Spleen (tissue), 7 donors: ENCODE measurements around the gene UGCG.

ENCODE experiments used
- CTCF ChIP-seq, 11 experiments: fragments of 200-600 bp in 7 of 11; fragments of 450-650 bp in 4 of 11; sonication (generic) in 4 of 11; IDR thresholded peaks in 8 of 11; conservative IDR thresholded peaks in 3 of 11; 1 replicate in 7 of 11; 2 replicates in 4 of 11; pipeline versions ENCODE4 v1.4.0 to v1.8.0; 2016 to 2021; ENCODE audit warnings: antibody characterized with exemption in 11 of 11, inconsistent platforms in 4 of 11, mild to moderate bottlenecking in 1 of 11
- POLR2A ChIP-seq, 3 donors: fragments of 450-650 bp; IDR thresholded peaks; one replicate each; pipeline ENCODE4 v1.5.1; 2017; ENCODE audit warnings: antibody characterized with exemption in 3 of 3, mild to moderate bottlenecking in 1 of 3
- donor health status: DM: no; HTN: no; CAD: no; lungs with moderate emphysema.
- donor health status: DM: no; HTN: no; CAD: no.
- donor health status: DM: no; HTN: no; CAD: no.

DNA sequence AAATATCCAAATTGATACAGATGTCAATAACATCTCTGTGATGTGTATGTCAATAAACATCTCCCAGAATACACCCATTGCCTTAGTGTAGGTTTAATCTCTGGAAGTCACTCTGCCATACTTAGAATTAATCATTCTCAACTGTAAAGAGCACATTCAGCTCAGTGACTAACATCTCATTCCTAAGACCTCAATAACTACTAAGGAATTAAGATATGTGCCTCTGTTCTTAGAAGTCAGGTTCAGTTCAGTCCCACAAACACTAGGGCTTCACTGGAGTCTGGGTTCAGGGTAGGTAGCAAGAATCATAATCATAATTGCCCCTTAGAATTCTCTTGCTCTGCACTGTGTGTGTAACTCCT lies 31.7 kb downstream of the UGCG start:
- TF ChIP-seq POLR2A (IDR thresholded peaks at IDR 0.05) (no peak), CTCF (IDR thresholded peaks at IDR 0.05 in 8 of 11, conservative IDR thresholded peaks at IDR 0.05 in 3 of 11) (no peak)
